Anterior cingulate cortex (tissue), 58 donors: ENCODE measurements around the gene MAP4K2.

ENCODE experiments used
- DNase-seq, 58 donors: peaks; one replicate each; lab custom pipeline; 2025; lab: John Stamatoyannopoulos, UW

Gene MAP4K2

GRCh38 chr11:64839335-64839734 is 36.3 kb upstream of the MAP4K2 start:
- no peak for DNase-seq

DNA sequence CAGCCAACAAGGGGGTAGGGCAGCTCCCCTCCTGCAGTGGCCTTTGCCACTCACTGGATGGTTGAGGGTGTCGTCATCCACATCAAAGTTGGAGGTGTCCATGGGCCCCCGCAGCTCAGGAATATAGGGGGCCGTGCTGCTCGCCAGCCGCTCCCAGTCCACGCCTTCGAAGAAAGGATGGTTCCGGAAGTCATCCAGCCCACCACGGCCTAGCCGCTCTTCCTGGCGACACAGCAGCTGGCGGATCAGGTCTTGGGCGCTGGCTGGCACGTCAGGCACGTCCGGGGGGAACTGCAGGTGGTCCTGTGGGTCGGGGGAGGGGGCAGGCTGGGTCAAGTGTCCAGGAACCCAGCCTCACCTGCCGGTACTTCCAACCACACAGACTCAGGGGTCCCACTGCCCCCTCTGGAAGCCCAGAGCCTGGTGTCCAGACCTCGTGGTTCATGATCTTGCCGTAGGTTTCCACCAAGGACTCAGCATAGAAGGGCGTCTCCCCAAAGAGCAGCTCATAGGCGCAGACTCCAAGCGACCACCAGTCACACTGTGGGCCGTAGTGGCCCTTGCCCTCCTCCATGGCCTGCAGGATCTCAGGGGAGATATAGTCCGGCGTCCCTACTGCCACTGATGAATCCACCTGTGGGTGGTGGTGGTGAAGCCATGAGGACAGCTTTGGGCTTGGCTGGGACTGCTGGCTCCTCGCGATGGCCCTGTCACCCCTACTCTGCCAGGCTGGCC is 35.8 kb upstream of the MAP4K2 start:
- no peak for DNase-seq

DNA sequence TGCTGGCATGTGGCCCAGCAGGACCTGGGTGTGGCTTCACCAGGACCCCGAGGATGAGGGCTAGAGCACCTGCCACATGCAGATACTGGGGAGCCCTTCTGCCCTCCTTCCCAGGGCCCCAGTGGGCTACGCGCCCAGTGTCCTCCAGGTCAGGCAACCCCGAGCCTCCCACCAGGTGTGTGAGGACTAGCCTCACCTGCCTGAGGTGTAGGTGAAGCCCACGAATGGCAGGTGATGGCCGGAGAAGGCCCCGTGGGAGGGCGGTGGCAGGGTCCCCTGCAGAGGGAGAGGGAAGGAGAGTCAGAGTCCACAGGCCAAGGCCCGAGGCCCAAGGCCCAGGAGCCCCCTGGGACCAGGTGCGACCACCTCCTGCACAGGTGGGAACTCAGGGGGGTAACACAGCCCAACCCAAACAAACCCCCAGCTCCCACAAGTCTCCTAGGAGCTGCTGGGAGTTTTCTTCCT is 34.9 kb upstream of the MAP4K2 start:
- DNase-seq: no peak

GRCh38 chr11:64836448-64837072 is 33.5 kb upstream of the MAP4K2 start:
- no peak for DNase-seq

DNA sequence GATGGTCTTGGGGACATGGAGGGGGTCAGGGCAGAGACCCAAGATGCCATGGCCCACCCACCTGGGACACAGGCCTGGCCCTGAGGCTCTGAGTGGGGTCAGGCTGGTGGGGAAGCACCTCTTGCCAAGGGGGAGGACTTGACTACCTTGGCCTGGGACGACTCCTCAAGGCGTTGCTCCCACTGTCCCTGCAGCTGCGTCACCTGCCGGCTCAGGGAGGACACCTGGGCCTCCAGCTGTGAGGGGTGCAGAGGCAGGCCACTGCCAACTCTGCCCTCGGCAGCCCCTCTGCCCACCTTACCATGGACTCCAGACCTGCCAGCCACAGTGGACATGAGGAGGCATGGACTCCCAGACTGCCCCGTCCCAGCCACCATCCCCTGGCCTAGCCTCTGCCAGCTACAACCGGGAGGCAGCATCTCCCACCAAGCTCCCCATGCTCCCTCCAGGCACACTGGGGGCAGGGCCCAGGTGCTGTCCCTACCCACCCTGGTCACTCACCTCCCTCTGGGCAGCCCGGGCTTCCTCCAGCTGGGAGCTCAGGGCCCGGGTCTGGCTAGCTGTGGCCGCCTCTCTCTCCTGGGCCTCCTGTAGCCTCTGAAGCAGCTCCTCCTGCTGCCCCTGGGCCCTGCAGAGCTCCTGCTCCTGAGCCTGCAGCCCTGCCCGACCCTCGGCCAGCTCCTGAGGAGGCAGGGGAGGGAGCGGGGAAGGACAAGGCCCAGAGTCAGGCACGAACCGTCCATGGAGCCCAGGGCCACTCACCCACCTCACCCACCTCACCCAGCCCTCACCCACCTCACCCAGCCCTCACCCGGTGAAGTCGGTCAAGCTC is 32.8 kb upstream of the MAP4K2 start:
- DNase-seq: no peak

DNA sequence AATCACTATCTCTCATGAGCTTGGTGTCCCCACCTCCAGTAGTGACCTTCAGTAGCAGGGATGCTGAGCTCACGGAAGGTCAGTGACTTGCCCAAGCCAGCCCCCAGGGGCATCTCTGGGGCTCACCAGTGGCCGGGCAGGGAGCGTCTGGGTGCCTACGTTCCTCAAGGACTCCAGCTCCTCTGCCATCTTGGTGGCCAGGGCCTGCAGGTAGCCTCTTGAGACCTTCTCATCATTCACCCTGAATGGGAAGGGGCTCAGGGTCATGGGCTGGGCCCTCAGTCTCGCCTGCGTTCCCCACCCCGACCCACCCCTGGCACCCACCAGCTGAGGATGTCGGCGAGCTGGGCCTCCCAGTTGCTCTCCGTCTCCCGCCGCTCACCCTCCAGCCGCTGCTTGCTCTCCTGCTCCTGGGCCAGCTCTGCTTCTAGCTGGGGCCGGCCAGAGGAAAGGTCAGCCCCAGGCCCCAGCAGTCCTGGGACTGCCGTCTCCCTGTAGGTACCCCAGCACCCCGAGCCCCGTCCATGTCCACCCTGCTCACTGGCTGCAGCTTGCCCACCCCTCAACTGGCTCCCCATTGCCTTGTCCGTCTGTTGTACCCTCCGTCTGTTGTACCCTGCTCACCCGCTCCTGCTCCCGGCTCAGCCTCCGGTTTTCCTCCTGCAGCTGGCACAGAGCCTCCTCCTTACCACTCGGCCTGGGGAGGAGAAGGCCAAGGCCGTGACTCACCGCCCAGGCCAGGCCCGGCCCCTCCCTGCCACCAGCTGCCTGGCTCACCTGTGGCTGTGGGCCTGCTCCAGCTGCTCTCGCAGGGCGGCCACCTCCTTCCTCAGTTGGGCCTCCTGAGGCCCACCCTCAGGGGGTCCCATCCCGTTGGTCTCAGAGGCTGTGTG is 32.0 kb upstream of the MAP4K2 start:
- DNase-seq: no peak

- no peak for DNase-seq
Measured at GRCh38 chr11:64834031-64834722, 31.2 kb upstream of the MAP4K2 start.

DNA sequence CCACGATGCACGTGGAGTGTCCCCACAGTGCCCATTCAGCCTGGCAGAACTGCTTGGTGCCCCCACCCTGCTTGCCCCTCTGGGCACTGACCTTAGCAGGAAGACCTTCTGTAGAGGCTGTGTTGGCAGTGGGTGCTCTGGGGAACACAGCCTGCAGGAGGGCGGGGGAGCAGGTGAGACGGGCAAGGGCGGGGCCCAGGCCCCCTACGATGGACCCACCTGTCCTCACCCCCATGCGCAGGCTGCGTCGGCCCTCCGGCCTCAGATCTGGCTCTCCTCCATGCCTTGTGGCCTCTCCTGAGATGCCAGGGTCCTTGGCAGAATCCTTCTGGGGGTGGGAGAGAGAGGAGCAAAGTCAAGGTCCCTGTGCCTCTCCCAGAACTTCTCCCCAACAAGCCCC is 30.5 kb upstream of the MAP4K2 start:
- DNase-seq: no peak

- no peak for DNase-seq
Measured at GRCh38 chr11:64833198-64833502, 30.1 kb upstream of the MAP4K2 start.

- no peak for DNase-seq
Measured at GRCh38 chr11:64832467-64833197, 29.6 kb upstream of the MAP4K2 start.

GRCh38 chr11:64831411-64831891 is 28.4 kb upstream of the MAP4K2 start:
- no peak for DNase-seq

DNA sequence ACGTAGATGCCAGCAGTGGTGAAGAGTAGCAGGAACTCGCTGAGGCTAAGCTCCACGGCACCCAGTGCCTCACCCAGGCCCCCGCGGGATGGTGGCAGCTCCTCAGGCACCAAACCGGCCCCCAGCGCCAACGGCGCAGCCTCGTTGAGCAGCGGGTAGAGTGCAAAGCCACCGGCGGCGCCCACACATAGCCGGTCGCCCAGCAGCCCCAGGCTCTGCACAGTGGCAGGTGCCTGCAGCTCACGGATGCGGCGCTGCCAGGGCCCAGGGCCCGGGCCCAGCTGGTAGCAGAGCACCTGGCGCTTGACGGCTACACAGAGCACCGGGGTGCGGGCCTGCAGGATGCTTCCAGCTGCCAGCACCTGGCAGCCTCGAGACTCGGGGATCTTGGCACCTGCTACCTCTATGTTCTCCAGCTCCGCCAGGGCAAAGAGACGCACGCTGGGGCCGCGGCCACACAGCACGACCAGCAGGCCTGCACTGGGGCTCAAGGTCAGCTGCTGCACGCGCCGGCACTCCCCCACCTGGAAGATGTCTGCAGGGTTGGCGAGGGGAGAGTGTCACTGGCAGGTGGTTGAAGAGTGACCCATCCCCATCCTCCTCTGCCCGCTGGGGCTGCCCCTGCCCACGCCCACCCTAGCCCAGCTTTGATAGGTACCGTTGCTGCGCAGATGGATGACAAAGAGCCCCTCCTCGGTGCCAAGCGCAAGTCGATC is 26.7 kb upstream of the MAP4K2 start:
- no peak for DNase-seq

DNA sequence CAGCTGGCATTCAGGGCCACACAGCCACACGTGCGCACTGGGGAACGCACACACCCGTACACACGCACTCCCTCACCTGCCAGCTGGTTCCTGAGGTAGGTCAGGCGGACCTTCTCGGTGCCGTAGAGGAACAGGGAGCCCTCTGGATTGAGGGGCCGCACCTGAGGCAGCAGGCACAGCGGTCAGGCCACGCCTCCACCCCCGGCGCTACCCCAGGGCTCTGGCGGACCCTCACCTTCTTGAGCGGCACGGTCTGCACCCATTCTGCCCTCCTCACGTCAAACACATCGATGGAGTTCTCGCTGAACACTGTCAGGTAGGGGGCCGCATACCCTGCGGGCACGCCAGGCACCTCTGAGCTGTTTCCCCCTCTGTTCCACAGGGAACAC is 24.4 kb upstream of the MAP4K2 start:
- no peak for DNase-seq

GRCh38 chr11:64826578-64827450 is 23.8 kb upstream of the MAP4K2 start:
- DNase-seq: no peak

DNA sequence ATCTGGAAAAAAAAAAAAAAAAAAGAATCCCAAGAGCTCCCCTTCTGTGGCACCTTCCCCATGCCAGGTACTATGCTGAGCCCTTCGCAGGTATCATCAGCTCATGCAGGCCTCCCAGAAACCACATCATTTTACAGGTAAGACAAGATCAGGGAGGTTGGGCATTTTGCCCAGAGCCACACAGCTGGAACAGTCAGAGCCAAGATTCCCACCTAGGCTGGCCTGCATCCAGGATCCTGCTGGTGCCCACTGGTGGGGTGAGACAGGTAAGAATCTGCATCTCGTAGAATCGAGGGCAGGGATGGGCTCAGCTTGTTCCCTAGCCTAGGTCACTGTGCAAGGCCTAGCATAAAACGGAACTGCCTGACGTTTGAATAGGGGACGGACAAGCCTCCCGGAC is 23.0 kb upstream of the MAP4K2 start:
- DNase-seq: no peak

GRCh38 chr11:64823568-64824119 is 20.6 kb upstream of the MAP4K2 start:
- no peak for DNase-seq

- no peak for DNase-seq
Measured at GRCh38 chr11:64817476-64817875, 14.5 kb upstream of the MAP4K2 start.
